B cell (primary cell): ENCODE data around the gene PCDH19. TPM values are rescaled to one million over a fixed set of nuclear protein-coding genes. Genes with fewer than 3 reads are reported as not detected.

Experiments used
- ATAC-seq: fragments of 200-7000 bp; cut with Tn5 transposase; one replicate; pipeline ENCODE4 v1.10.0; 2021; ENCODE audit warnings: low read depth, mild to moderate bottlenecking, moderate number of reproducible peaks, moderate library complexity
- CTCF ChIA-PET: fragments of 350-600 bp; sonication (Branson Sonifier 250); formaldehyde crosslinking; loops from one replicate; lab custom pipeline; 2021; ENCODE audit warnings: antibody characterized with exemption, inconsistent platforms; lab: Charles Lee
- POLR2A ChIA-PET: fragments of 350-600 bp; sonication (Branson Sonifier 250); formaldehyde crosslinking; loops from one replicate; lab custom pipeline; 2021; ENCODE audit warnings: antibody characterized with exemption; lab: Charles Lee
- DNase-seq: peaks from one replicate; pipeline ENCODE4 v3.0.0; 2013
- H2AFZ ChIP-seq: 2 replicates; pipeline ENCODE4 v1.6.1; 2012; ENCODE audit warnings: mild to moderate bottlenecking, low read depth, low read length; ENCODE audit not compliant: insufficient read depth, poor library complexity, severe bottlenecking
- H3K27ac ChIP-seq, 2 donors: 1 replicate in 1 of 2; 2 replicates in 1 of 2; pipeline ENCODE4 v1.5.1; 2012 to 2013; ENCODE audit warnings: low read length in 2 of 2, mild to moderate bottlenecking in 2 of 2, moderate library complexity in 1 of 2
- H3K27me3 ChIP-seq, 4 experiments: fragments of 200-600 bp in 1 of 4; sonication (generic) in 1 of 4; replicated peaks in 1 of 4; 1 replicate in 2 of 4; 2 replicates in 2 of 4; pipeline versions ENCODE4 v1.6.1 to v1.7.0; 2013 to 2016; ENCODE audit warnings: low read length in 3 of 4, mild to moderate bottlenecking in 2 of 4, mixed read lengths in 1 of 4, moderate library complexity in 1 of 4; ENCODE audit not compliant: insufficient read depth in 4 of 4, control insufficient read depth in 3 of 4; ENCODE audit errors: control extremely low read depth in 1 of 4
- H3K36me3 ChIP-seq, 2 experiments: replicated peaks in 1 of 2; 1 replicate in 1 of 2; 2 replicates in 1 of 2; pipeline versions ENCODE4 v1.6.1 to v1.7.1; 2013; ENCODE audit warnings: low read length in 1 of 2; ENCODE audit not compliant: insufficient read depth in 2 of 2, control insufficient read depth in 1 of 2; ENCODE audit errors: control extremely low read depth in 1 of 2, extremely low read depth in 1 of 2
- H3K4me1 ChIP-seq, 2 donors: fragments of 200-600 bp in 1 of 2; sonication (generic) in 1 of 2; 1 replicate in 1 of 2; 2 replicates in 1 of 2; pipeline versions ENCODE4 v1.5.1 to v1.6.1; 2013 to 2017; ENCODE audit warnings: low read length in 2 of 2; ENCODE audit not compliant: control insufficient read depth in 2 of 2, insufficient read depth in 2 of 2
- H3K4me2 ChIP-seq: replicated peaks from 2 replicates; pipeline ENCODE3; 2012; ENCODE audit warnings: mild to moderate bottlenecking, low read depth, low read length; ENCODE audit not compliant: poor library complexity, severe bottlenecking
- H3K4me3 ChIP-seq, 5 experiments: fragments of 200-600 bp in 1 of 5; sonication (generic) in 1 of 5; 1 replicate in 3 of 5; 2 replicates in 2 of 5; pipeline versions ENCODE4 v1.5.1 to v1.7.0; 2011 to 2016; ENCODE audit warnings: low read length in 4 of 5, mild to moderate bottlenecking in 4 of 5, low read depth in 2 of 5, control low read depth in 1 of 5, moderate library complexity in 1 of 5; ENCODE audit not compliant: insufficient read depth in 1 of 5; ENCODE audit errors: control extremely low read depth in 1 of 5, extremely low read depth in 1 of 5
- H3K79me2 ChIP-seq: fragments of 200-600 bp; sonication (generic); one replicate; pipeline ENCODE4 v1.6.0; 2016; ENCODE audit warnings: low read length; ENCODE audit not compliant: control insufficient read depth, insufficient read depth
- H3K9ac ChIP-seq: fragments of 200-600 bp; sonication (generic); 2 replicates; pipeline ENCODE4 v1.6.1; 2017; ENCODE audit warnings: mild to moderate bottlenecking, low read length, moderate library complexity
- H3K9me3 ChIP-seq, 3 donors: one replicate each; pipeline versions ENCODE4 v1.6.1 to v1.7.1; 2013; ENCODE audit warnings: low read length in 2 of 3; ENCODE audit not compliant: control insufficient read depth in 2 of 3, insufficient read depth in 1 of 3; ENCODE audit errors: control extremely low read depth in 1 of 3
- H4K20me1 ChIP-seq: 2 replicates; pipeline ENCODE4 v1.6.0; 2012; ENCODE audit warnings: mild to moderate bottlenecking, low read length; ENCODE audit not compliant: insufficient read depth, control insufficient read depth, poor library complexity, severe bottlenecking
- H3K27ac Mint-ChIP-seq: one replicate; pipeline ENCODE4 v1.8.0; 2021; ENCODE audit warnings: mixed read lengths
- H3K27me3 Mint-ChIP-seq: one replicate; pipeline ENCODE4 v1.8.0; 2021; ENCODE audit warnings: mixed read lengths
- H3K4me1 Mint-ChIP-seq: one replicate; pipeline ENCODE4 v1.8.0; 2021; ENCODE audit warnings: mixed read lengths
- H3K4me3 Mint-ChIP-seq: one replicate; pipeline ENCODE4 v1.8.0; 2021; ENCODE audit warnings: mixed read lengths
- H3K9me3 Mint-ChIP-seq: one replicate; pipeline ENCODE4 v1.8.0; 2022; ENCODE audit warnings: mixed read lengths; ENCODE audit not compliant: insufficient read depth
- EZH2 ChIP-seq: IDR thresholded peaks from 2 replicates; pipeline ENCODE4 v1.6.1; 2012; ENCODE audit warnings: borderline replicate concordance, low read depth, mild to moderate bottlenecking, moderate library complexity, low read length; ENCODE audit not compliant: insufficient read depth, poor library complexity, severe bottlenecking
- WGBS: methylation state at CpG from one replicate; pipeline ENCODE4 v1.1.5; 2013; ENCODE audit warnings: missing lambda C conversion rate; ENCODE audit not compliant: insufficient coverage; 5-methylcytosine and 5-hydroxymethylcytosine counted together
- intact Hi-C: fragments of 100-400 bp; cut with micrococcal nuclease; formaldehyde crosslinking; loops from one replicate; pipeline ENCODE4 v1.10.0; 2022
- polyA plus RNA-seq: library from polyadenylated mRNA; depleted of rRNA; stranded (reverse); fragments of >200 nt; gene quantifications from 2 replicates; pipeline ENCODE4 v1.2.3, GENCODE V29; 2012
- total RNA-seq, 2 donors: library from RNA; stranded (reverse); fragments of 120-200 nt in 1 of 2; gene quantifications; 1 replicate in 1 of 2; 2 replicates in 1 of 2; pipeline versions ENCODE4 v1.2.3 to v1.2.4, GENCODE V29; 2013 to 2022
- TF ChIP-seq, protein P1 (sequence below): fragments of 200-600 bp; IDR thresholded peaks from one replicate; pipeline ENCODE4 v1.8.0; 2022; ENCODE audit warnings: antibody characterized with exemption, mild to moderate bottlenecking

PCDH19 gene
- total and polyA plus RNA-seq, 2 donors (not counting 1 experiment from before 2014, with no cell fraction given) = not detected

DNA sequence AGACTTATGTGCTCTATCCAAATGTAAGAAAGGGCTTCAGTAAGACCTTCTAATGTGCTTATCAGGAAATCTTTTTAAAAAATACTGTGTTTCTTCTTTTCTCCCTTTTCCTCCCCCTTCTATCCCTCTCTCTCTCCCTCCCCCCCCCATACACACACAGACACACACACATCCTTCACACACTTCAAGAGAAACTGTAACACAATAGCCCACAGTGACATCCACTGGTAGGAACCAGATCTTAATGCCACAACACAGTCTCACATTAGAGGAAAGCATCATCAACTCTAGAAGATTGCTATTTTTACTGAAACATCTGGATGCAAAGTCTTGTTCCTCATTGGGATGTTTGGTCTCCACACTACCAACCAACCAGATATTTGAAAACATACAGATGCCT, 4.6 kb downstream of the PCDH19 start:
- Mint-ChIP-seq H3K4me3 (no peak overlapping the region), H3K4me1 (peaks cover 6% of the 10 kb centered on the region), H3K9me3 (no peaks in the 10 kb centered on the region), H3K27me3 (peaks cover 32% of the 10 kb centered on the region), H3K27ac (no peak overlapping the region)
- H3K9me3 ChIP-seq = peaks cover 0 to 26% (median 4%) of the 10 kb centered on the region in 3 donors
- H3K27me3 ChIP-seq = peaks cover 0 to 36% (median 14%) of the 10 kb centered on the region in 4 experiments
- ChIA-PET POLR2A (no interaction called here), CTCF (no interaction called here)
- H3K4me1 ChIP-seq = peaks cover 7 to 9% of the 10 kb centered on the region in 2 donors
- ATAC-seq = no peak
- TF ChIP-seq, protein P1, sequence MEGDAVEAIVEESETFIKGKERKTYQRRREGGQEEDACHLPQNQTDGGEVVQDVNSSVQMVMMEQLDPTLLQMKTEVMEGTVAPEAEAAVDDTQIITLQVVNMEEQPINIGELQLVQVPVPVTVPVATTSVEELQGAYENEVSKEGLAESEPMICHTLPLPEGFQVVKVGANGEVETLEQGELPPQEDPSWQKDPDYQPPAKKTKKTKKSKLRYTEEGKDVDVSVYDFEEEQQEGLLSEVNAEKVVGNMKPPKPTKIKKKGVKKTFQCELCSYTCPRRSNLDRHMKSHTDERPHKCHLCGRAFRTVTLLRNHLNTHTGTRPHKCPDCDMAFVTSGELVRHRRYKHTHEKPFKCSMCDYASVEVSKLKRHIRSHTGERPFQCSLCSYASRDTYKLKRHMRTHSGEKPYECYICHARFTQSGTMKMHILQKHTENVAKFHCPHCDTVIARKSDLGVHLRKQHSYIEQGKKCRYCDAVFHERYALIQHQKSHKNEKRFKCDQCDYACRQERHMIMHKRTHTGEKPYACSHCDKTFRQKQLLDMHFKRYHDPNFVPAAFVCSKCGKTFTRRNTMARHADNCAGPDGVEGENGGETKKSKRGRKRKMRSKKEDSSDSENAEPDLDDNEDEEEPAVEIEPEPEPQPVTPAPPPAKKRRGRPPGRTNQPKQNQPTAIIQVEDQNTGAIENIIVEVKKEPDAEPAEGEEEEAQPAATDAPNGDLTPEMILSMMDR = no peak
- no peak overlapping the region for H2AFZ ChIP-seq
- H3K4me2 ChIP-seq = no peak overlapping the region
- H3K27ac ChIP-seq = no peak overlapping the region
- no peak overlapping the region for H3K9ac ChIP-seq
- intact Hi-C loops = no loop called here
- no peaks in the 10 kb centered on the region for H3K36me3 ChIP-seq
- H3K79me2 ChIP-seq = no peaks in the 10 kb centered on the region
- no peaks in the 10 kb centered on the region for H4K20me1 ChIP-seq
- no peak overlapping the region for H3K4me3 ChIP-seq
- no peak for DNase-seq

DNA sequence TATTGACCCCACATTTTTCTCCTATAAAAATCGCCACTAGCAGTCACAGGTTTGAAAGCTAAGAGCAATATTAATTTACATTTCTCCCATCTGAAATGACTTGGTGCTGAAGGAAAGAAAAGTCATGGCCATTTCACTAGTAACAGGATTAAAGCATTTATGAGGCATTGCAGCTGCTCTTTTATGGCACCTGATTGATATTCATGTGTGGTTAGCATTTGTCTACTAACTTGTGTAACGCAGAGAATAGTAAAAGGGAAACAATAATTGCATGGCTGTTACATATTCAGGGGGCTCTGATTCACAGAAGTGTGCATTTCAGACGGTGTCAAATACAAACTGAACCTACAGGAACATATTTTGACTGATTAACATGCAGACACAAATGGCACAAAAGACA, 5.2 kb downstream of the PCDH19 start:
- no CpG with 5 or more reads among the region's 3 CpGs for WGBS
- H2AFZ ChIP-seq = no peak overlapping the region
- CTCF ChIA-PET = no interaction called here
- POLR2A ChIA-PET = no interaction called here
- TF ChIP-seq, protein P1 = no peak
- no peak for TF ChIP-seq EZH2
- Mint-ChIP-seq H3K27me3 (peaks cover 29% of the 10 kb centered on the region), H3K4me3 (no peak overlapping the region), H3K4me1 (peaks cover 3% of the 10 kb centered on the region), H3K27ac (no peak overlapping the region), H3K9me3 (no peaks in the 10 kb centered on the region)
- no peak overlapping the region for H3K4me3 ChIP-seq
- intact Hi-C loops = no loop called here
- DNase-seq (no peak), ATAC-seq (no peak)
- H3K9ac ChIP-seq = no peak overlapping the region
- peaks cover 7 to 9% of the 10 kb centered on the region in 2 donors for H3K4me1 ChIP-seq
- H3K27ac ChIP-seq = no peak overlapping the region
- no peaks in the 10 kb centered on the region for H3K36me3 ChIP-seq
- peaks cover 0 to 34% (median 14%) of the 10 kb centered on the region in 4 experiments for H3K27me3 ChIP-seq
- no peaks in the 10 kb centered on the region for H3K79me2 ChIP-seq
- H4K20me1 ChIP-seq = no peaks in the 10 kb centered on the region
- peaks cover 0 to 24% (median 4%) of the 10 kb centered on the region in 3 donors for H3K9me3 ChIP-seq
- H3K4me2 ChIP-seq = no peak overlapping the region
